Islet of Langerhans (tissue), 1 donor: ENCODE data around the gene HLA-DOA.

ENCODE experiments used
- FAIRE-seq: peaks from one replicate; lab custom pipeline; 2011; peaks lifted over from hg19 to GRCh38; lab: Jason Lieb, UNC

Gene HLA-DOA

DNA sequence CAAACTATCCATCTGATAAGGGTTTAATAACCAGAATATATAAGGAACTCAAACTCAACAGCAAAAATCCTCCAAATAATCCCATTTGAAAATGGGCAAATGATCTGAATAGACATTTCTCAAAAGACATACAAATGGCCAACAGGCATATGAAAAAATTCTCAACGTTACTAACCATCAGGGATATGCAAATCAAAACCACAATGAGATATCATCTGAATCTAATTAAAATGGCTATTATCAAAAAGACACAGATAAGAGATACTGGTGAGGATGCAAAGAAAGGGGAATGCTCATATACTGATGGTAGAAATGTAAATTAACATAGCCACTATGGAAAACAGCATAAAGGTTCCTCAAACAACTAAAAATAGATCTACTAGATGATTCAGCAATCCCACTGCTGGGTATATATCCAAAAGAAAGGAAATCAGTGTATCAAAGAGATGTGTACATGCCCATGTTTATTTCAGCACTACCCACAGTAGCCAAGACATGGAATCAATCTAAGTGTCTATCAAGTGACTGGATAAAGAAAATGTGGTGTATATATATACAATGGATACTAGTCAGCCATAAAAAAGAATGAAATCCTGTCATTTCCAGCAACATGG is 47.1 kb downstream of the HLA-DOA start:
- no peak for FAIRE-seq

DNA sequence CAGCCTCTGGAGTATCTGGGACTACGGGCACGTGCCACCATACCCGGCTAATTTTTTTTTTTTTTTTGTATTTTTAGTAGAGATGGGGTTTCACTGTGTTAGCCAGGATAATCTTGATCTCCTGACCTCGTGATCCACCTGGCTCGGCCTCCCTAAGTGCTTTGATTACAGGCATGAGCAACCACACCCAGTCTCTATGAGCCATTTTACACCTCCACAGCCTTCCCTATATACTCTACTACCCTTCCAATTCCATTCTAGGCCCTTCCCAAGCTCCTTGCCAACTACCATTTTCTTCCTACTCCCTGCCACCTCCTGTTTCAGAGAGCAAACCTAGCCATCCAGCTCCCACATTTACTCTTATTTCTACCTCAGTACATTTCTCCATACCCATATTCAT is 48.8 kb downstream of the HLA-DOA start:
- no peak for FAIRE-seq

GRCh38 chr6:32956176-32956575 is 53.2 kb downstream of the HLA-DOA start:
- no peak for FAIRE-seq

GRCh38 chr6:32954986-32955802 is 54.2 kb downstream of the HLA-DOA start:
- no peak for FAIRE-seq

- FAIRE-seq, result no peak
Observed at GRCh38 chr6:32954267-32954666, 55.1 kb downstream of the HLA-DOA start.
